Hepatocyte (in vitro differentiated cells): Measurements from ENCODE around the gene KCNIP3. TPM values are rescaled to one million over a fixed set of nuclear protein-coding genes. Genes with fewer than 3 reads are reported as not detected.

Source experiments
- DNase-seq: peaks from one replicate; pipeline ENCODE4 v3.0.0-alpha.2; 2016; ENCODE audit warnings: low spot score
- H2AFZ ChIP-seq: fragments of 200-600 bp; sonication (generic); 2 replicates; pipeline ENCODE4 v1.6.0; 2016; ENCODE audit warnings: antibody characterized with exemption, mild to moderate bottlenecking
- H3K27ac ChIP-seq: fragments of 200-600 bp; sonication (generic); 2 replicates; pipeline ENCODE4 v1.5.1; 2016; ENCODE audit warnings: mild to moderate bottlenecking
- H3K27me3 ChIP-seq: fragments of 200-600 bp; sonication (generic); 2 replicates; pipeline ENCODE4 v1.6.1; 2016
- H3K36me3 ChIP-seq: fragments of 200-600 bp; sonication (generic); replicated peaks from 2 replicates; pipeline ENCODE4 v1.5.1; 2016; ENCODE audit warnings: low read depth; ENCODE audit not compliant: insufficient read depth
- H3K4me1 ChIP-seq: fragments of 200-600 bp; sonication (generic); 2 replicates; pipeline ENCODE4 v1.5.1; 2016; ENCODE audit warnings: mild to moderate bottlenecking, moderate library complexity; ENCODE audit not compliant: insufficient read depth
- H3K4me2 ChIP-seq: fragments of 200-600 bp; sonication (generic); 2 replicates; pipeline ENCODE4 v1.6.0; 2016
- H3K4me3 ChIP-seq: fragments of 200-600 bp; sonication (generic); 2 replicates; pipeline ENCODE4 v1.5.1; 2016; ENCODE audit warnings: mild to moderate bottlenecking
- H3K79me2 ChIP-seq: fragments of 200-600 bp; sonication (generic); 2 replicates; pipeline ENCODE4 v1.6.0; 2017; ENCODE audit warnings: mild to moderate bottlenecking
- H3K9me2 ChIP-seq: fragments of 200-600 bp; sonication (generic); replicated peaks from 2 replicates; pipeline ENCODE4 v1.6.0; 2017; ENCODE audit warnings: mild to moderate bottlenecking; ENCODE audit not compliant: insufficient read depth
- H3K9me3 ChIP-seq: fragments of 200-600 bp; sonication (generic); 2 replicates; pipeline ENCODE4 v1.5.1; 2016; ENCODE audit warnings: low read depth, mild to moderate bottlenecking
- H4K20me1 ChIP-seq: fragments of 200-600 bp; sonication (generic); 2 replicates; pipeline ENCODE4 v1.6.0; 2016; ENCODE audit warnings: mild to moderate bottlenecking; ENCODE audit not compliant: insufficient read depth, poor library complexity, severe bottlenecking
- CTCF ChIP-seq: fragments of 200-600 bp; sonication (generic); IDR thresholded peaks from 2 replicates; pipeline ENCODE4 v1.5.1; 2016; ENCODE audit warnings: antibody characterized with exemption, mild to moderate bottlenecking; ENCODE audit not compliant: poor library complexity
- EZH2 ChIP-seq: fragments of 200-600 bp; sonication (generic); IDR thresholded peaks from 2 replicates; pipeline ENCODE4 v1.6.1; 2016; ENCODE audit warnings: antibody characterized with exemption, mild to moderate bottlenecking, borderline replicate concordance
- EZH2phosphoT487 ChIP-seq: fragments of 200-600 bp; sonication (generic); IDR thresholded peaks from one replicate; pipeline ENCODE4 v1.6.1; 2018; ENCODE audit warnings: antibody characterized with exemption, mild to moderate bottlenecking, low read depth, moderate library complexity; ENCODE audit not compliant: unreplicated experiment, severe bottlenecking
- WGBS: methylation state at CpG from one replicate; pipeline ENCODE4 v1.1.6; 2016; ENCODE audit warnings: low lambda C conversion rate; ENCODE audit errors: missing lambda C conversion rate; 5-methylcytosine and 5-hydroxymethylcytosine counted together
- polyA plus RNA-seq: library from polyadenylated mRNA; unstranded; fragments of >200 nt; fragmentation: Nextera tagmentation; extraction: Ambion mirVana; gene quantifications from 2 replicates; pipeline ENCODE4 v1.2.1, GENCODE V29; 2016
- total RNA-seq: library from RNA; depleted of rRNA; stranded (reverse); fragments of >200 nt; gene quantifications from 2 replicates; pipeline ENCODE4 v1.2.3, GENCODE V29; 2014

Gene KCNIP3
- total and polyA plus RNA-seq, 2 experiments from 2014 or later, result 6.1 to 6.5 TPM

DNA sequence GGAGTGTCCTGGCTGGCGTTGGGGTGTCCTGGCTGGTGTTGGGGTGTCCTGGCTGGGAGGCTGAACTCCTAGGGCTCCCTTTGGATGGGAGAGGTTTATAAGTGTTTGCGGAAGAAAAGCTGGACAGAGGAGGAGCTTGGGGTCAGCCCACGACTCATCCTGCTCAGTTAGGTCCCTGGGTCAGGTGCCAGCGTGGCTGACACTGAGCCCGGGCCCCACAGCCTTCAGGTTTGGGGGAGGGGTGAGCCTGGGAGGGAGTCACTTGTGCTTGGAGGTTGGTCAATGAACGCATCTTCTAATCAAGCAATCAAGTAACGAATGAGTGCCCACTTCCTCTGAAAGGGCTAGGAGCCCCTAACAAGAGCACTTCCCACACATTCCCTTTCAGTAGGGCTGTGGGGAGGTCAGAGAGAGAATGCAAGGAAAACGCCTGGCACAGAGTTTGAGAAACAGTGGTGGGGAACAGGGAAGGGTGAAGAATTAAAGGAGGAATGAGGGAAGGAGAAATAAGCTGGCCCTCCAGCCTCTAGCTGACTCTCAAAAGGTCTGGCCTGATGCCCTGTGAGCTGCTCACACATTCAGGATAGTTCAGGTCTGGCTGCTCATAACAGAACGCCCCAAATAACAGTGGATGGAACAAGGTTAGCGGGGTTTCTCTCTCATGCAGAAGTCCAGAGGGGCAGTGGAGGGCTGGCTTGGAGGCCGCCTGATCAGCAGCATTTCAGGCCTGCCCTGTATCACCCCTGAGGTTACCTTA lies 670 bp downstream of the KCNIP3 start:
- 53% methylated on average over 11 of the region's 11 CpGs for WGBS
- no peaks in the 10 kb centered on the region for H3K27me3 ChIP-seq

GRCh38 chr2:95298486-95299111 lies 1.5 kb downstream of the KCNIP3 start:
- H3K27ac ChIP-seq, result no peak overlapping the region
- no peak overlapping the region for H3K4me3 ChIP-seq
- H3K9me2 ChIP-seq, result no peaks in the 10 kb centered on the region
- H3K36me3 ChIP-seq, result no peaks in the 10 kb centered on the region
- H3K9me3 ChIP-seq, result no peaks in the 10 kb centered on the region
- H3K4me2 ChIP-seq, result no peak overlapping the region
- TF ChIP-seq CTCF (no peak), EZH2 (no peak), EZH2phosphoT487 (no peak)
- WGBS, result 86% methylated on average over 9 of the region's 9 CpGs
- H2AFZ ChIP-seq, result no peak overlapping the region
- no peak for DNase-seq
- no peaks in the 10 kb centered on the region for H3K79me2 ChIP-seq
- no peaks in the 10 kb centered on the region for H4K20me1 ChIP-seq
- H3K4me1 ChIP-seq, result no peaks in the 10 kb centered on the region
- no peaks in the 10 kb centered on the region for H3K27me3 ChIP-seq

More for the DNA sequence above, 670 bp downstream of the KCNIP3 start:
- no peaks in the 10 kb centered on the region for H3K4me1 ChIP-seq
- H3K36me3 ChIP-seq, result no peaks in the 10 kb centered on the region
- H3K4me2 ChIP-seq, result peak overlapping the region; percentile 77
- no peak overlapping the region for H3K27ac ChIP-seq
- H4K20me1 ChIP-seq, result no peaks in the 10 kb centered on the region
- no peak for TF ChIP-seq EZH2phosphoT487
- TF ChIP-seq CTCF, result no peak
- no peak overlapping the region for H2AFZ ChIP-seq
- no peak for DNase-seq
- H3K9me3 ChIP-seq, result no peaks in the 10 kb centered on the region
- H3K4me3 ChIP-seq, result no peak overlapping the region
- no peaks in the 10 kb centered on the region for H3K79me2 ChIP-seq
- H3K9me2 ChIP-seq, result no peaks in the 10 kb centered on the region

DNA sequence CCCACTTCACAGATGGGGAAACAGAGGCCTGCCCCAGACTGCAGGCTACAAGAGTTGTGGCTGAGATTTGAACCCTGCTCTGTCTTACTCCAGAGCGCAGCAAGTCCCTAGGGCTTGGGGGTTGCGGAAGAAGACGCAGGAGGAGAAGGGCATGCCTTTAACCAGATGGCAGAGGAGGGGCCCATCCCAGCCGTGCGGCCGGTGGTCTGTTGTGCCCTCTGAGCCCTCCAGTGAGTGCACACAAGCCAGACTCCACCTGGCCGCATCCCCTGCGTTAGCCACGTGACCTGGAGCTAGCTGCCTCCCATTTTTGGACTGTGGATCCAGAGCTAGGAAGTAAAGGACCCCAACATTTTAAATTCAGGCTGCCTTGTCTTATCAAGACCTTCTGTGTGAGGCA lies 2.8 kb downstream of the KCNIP3 start:
- Histone ChIP-seq H3K9me3 (no peaks in the 10 kb centered on the region), H3K9me2 (no peaks in the 10 kb centered on the region), H3K27me3 (no peaks in the 10 kb centered on the region), H2AFZ (no peak overlapping the region), H3K4me2 (no peak overlapping the region), H3K4me3 (no peak overlapping the region), H3K36me3 (no peaks in the 10 kb centered on the region), H3K4me1 (no peaks in the 10 kb centered on the region), H3K79me2 (no peaks in the 10 kb centered on the region), H4K20me1 (no peaks in the 10 kb centered on the region), H3K27ac (no peak overlapping the region)
- TF ChIP-seq EZH2phosphoT487, result no peak
- no peak for TF ChIP-seq CTCF
- TF ChIP-seq EZH2, result no peak
- no peak for DNase-seq
- WGBS, result 92% methylated on average over 9 of the region's 9 CpGs
